Measurements from ENCODE around the gene ASGR1.
"Not testable (repeated sequence)": the region's sequence is repeated elsewhere in the genome, so short reads cannot be mapped to it uniquely, and the experiment has no call there.

The ASGR1 gene

GRCh38 chr17:7159571-7159970 is 19.6 kb downstream of the ASGR1 start:
- not testable (repeated sequence) for DNase-seq (ENCODE audit: low read depth)

- DNase-seq (ENCODE audit: low read depth), result not testable (repeated sequence)
Measured at GRCh38 chr17:7158424-7158823, 20.7 kb downstream of the ASGR1 start.

- no peak for DNase-seq (ENCODE audit: low read depth)
Measured at GRCh38 chr17:7156342-7156940, 22.7 kb downstream of the ASGR1 start.

DNA sequence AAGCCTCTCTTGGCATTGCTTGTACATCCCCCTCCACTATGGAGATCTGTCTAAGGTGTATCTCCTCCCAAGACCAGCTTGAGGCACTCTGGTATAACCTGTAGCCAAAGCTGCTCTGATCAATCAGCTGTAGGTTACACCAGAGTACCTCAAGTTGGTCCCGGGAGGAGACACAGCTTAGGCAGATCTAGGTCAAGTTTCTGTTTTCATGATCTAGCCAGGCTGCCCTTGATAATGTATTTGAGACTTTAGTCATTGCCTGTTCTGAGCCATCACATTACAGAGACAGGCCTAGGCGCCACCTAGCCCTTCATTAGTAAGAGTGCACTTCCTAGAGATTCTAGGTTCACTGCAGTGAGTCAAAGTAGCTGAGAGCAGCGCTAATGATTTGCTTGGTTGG is 31.4 kb downstream of the ASGR1 start:
- DNase-seq (ENCODE audit: low read depth), result no peak

DNA sequence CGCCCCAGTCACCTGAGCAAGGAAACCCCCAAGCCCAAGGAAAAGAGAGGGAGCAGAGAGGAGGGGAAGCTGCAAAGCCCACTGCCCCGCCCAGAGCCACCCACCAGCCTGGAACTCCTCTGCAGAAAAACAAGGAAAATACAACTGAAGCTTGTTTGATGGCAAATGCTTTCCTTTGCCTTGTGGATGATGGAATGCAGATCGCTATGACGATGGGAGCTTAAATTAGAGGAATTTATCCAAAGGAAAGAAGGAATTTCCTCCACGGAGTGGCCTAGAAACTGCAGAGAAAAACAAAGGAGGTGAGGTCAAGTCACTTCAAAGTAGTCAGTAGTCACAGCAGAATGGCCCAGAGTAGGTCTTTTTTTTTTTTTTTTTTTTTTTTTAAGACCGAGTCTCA is 33.1 kb downstream of the ASGR1 start:
- no peak for DNase-seq (ENCODE audit: low read depth)

GRCh38 chr17:7144213-7144612 is 35.0 kb downstream of the ASGR1 start:
- no peak for DNase-seq (ENCODE audit: low read depth)

- no peak for DNase-seq (ENCODE audit: low read depth)
Measured at GRCh38 chr17:7141824-7142223, 37.3 kb downstream of the ASGR1 start.

GRCh38 chr17:7139400-7139799 is 39.8 kb downstream of the ASGR1 start:
- DNase-seq (ENCODE audit: low read depth), result no peak

DNA sequence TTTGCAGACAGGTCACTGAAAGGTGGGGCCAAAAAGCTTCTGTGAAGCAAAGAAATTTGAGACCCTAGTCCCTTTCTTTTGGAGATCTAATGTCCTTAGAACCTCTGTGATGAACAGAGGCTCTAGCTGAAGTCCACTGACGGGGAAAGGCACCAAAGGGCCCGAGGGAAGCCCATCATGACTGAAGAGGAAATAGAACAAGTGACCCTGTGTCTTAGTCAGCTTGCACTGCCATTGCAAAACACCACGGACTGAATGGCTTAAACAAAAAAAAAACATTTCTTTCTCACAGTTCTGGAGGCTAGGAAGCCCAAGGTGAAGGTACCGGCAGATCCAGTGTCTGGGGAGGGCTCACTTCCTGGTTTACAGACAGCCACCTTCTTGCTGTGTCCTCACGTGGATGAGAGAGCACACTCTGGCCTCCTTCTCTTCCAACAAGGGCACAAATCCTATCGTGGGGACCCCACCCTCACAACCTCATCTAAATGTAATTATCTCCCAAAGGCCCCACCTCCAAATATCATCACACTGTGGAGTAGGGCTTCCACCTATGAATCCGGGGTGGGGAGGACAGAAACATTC is 40.3 kb downstream of the ASGR1 start:
- no peak for DNase-seq (ENCODE audit: low read depth)

GRCh38 chr17:7137171-7137943 is 41.8 kb downstream of the ASGR1 start:
- no peak for DNase-seq (ENCODE audit: low read depth)

DNA sequence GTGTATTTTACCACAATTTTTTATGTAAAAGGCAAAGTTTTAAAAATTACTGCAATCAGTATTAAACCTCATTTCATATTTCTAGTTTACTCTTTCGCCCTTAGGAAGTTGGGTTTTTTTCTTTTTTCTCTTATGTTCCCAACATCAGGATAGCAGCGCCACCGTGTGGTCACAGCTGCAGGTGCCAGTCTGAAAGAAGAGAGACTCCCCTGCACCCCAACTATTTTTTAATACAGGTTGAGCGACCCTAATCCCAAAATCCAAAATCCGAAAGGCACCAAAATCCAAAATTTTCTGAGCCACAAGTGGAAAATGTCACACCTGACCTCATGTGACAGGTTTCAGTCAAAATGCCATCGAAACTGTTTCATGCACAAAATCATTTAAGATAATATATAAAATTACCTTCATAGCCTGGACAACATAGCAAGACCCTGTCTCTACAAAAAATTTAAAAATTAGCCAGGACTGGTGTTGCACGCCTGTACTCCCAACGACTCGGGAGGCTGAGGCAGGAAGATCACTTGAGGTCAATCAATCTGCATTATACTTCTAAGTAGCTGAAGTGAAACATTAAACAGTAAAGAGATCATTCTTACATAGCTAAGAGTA is 42.8 kb downstream of the ASGR1 start:
- peak; percentile 58 for DNase-seq (ENCODE audit: low read depth)

- DNase-seq (ENCODE audit: low read depth), result no peak
Measured at GRCh38 chr17:7133916-7134315, 45.3 kb downstream of the ASGR1 start.

DNA sequence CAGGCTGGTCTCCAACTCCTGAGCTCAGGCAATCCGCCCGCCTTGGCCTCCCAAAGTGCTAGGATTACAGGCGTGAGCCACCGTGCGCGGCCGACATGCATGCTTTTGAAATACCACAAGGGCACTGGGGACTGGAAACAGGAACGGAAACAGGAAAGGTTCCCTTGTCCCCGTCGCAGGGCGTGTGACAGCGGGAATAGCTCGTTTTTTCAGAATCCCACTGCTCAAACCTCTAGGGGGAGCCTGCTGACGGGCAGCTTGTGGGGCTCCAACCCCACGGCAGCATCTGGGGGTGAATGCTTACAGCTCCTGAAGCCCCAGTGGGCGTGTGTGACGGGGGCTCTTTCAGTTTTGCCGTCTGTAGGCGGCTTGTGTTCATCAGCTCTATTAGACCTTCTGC is 45.7 kb downstream of the ASGR1 start:
- peak; percentile 2 for DNase-seq (ENCODE audit: low read depth)

GRCh38 chr17:7132511-7133094 is 46.6 kb downstream of the ASGR1 start:
- DNase-seq (ENCODE audit: low read depth), result peak; percentile 7

- no peak for DNase-seq (ENCODE audit: low read depth)
Measured at GRCh38 chr17:7131423-7131791, 47.8 kb downstream of the ASGR1 start.

- no peak for DNase-seq (ENCODE audit: low read depth)
Measured at GRCh38 chr17:7130621-7131422, 48.3 kb downstream of the ASGR1 start.

GRCh38 chr17:7129311-7129710 is 49.9 kb downstream of the ASGR1 start:
- no peak for DNase-seq (ENCODE audit: low read depth)

GRCh38 chr17:7128160-7128559 is 51.0 kb downstream of the ASGR1 start:
- DNase-seq (ENCODE audit: low read depth), result no peak

GRCh38 chr17:7127501-7127900 is 51.7 kb downstream of the ASGR1 start:
- DNase-seq (ENCODE audit: low read depth), result not testable (repeated sequence)

GRCh38 chr17:7126386-7126785 is 52.8 kb downstream of the ASGR1 start:
- not testable (repeated sequence) for DNase-seq (ENCODE audit: low read depth)

- DNase-seq (ENCODE audit: low read depth), result no peak
Measured at GRCh38 chr17:7124923-7125322, 54.2 kb downstream of the ASGR1 start.

DNA sequence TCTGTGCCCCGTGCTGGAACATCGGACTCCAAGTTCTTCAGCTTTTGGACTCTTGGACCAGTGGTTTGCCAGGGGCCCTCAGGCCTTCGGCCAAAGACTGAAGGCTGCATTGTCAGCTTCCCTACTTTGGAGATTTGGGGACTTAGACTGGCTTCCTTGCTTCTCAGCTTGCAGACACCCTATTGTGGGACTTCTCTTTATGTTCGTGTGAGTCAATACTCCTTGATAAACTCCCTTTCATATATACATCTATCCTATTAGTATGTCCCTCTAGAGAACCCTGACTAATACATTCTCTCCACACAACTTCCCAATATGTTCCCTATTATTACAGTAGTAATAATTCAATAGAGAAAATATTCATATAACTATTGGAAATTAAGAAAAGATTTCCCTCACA is 55.3 kb downstream of the ASGR1 start:
- no peak for DNase-seq (ENCODE audit: low read depth)

All from stimulated activated CD8-positive, alpha-beta memory T cell treated with anti-CD3 and anti-CD28 coated beads, Interleukin-15, amount 100 ng/mL, for 1 hour (primary cell).